SK-N-SH treated with all-trans-retinoic acid at 6 μM for 48 hours (cell line): ENCODE data around the gene CIITA.

Experiments used
- ARNTL ChIP-seq: fragments of 450-650 bp; formaldehyde crosslinking; IDR thresholded peaks from 2 replicates; pipeline ENCODE4 v1.5.0; 2020; ENCODE audit warnings: low read depth, mild to moderate bottlenecking, moderate library complexity, borderline replicate concordance
- BACH2 ChIP-seq: fragments of 250-450 bp; sonication (Bioruptor Pico); IDR thresholded peaks from 2 replicates; pipeline ENCODE4 v1.9.0; 2021; ENCODE audit warnings: mild to moderate bottlenecking, borderline replicate concordance
- ESRRG ChIP-seq: fragments of 250-450 bp; sonication (Bioruptor Pico); IDR thresholded peaks from 2 replicates; pipeline ENCODE4 v1.6.1; 2021; ENCODE audit warnings: mild to moderate bottlenecking
- ISL1 ChIP-seq: fragments of 250-450 bp; sonication (Bioruptor Pico); IDR thresholded peaks from 2 replicates; pipeline ENCODE4 v2.1.2; 2022; ENCODE audit warnings: mild to moderate bottlenecking, moderate library complexity
- ZFP3 ChIP-seq: fragments of 250-450 bp; sonication (Bioruptor Pico); IDR thresholded peaks from 2 replicates; pipeline ENCODE4 v1.5.0; 2020; ENCODE audit warnings: mild to moderate bottlenecking, moderate library complexity
- ZNF565 ChIP-seq: fragments of 450-650 bp; formaldehyde crosslinking; conservative IDR thresholded peaks from 2 replicates; pipeline ENCODE4 v1.5.0; 2020; ENCODE audit warnings: low read depth, mild to moderate bottlenecking, moderate library complexity
- ZNF70 ChIP-seq: fragments of 450-650 bp; formaldehyde crosslinking; IDR thresholded peaks from 2 replicates; pipeline ENCODE4 v1.5.0; 2020; ENCODE audit warnings: mild to moderate bottlenecking, moderate library complexity

DNA sequence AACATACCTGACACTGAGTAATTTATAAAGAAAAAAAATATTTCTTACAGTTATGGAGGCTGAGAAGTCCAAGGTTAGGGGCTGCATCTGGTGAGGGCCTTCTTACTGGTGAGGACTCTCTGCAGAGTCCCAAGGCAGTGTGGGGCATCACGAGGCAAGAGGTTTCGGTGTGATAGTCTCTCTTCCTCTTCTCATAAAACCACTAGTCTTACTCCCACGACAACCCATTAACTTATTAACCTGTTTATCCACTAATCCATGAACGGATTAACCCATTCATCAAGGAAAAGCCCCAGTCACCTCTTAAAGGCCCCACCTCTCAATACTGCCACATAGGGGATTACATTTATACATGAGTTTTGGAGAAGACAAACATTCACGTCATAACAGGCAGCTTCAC lies 20.1 kb downstream of the CIITA start:
- TF ChIP-seq ISL1 (CRISPR knock-in tag), result no peak
- no peak for TF ChIP-seq ARNTL (CRISPR knock-in tag)
- TF ChIP-seq ZNF565 (CRISPR knock-in tag), result no peak
- TF ChIP-seq ZNF70 (CRISPR knock-in tag), result no peak
- no peak for TF ChIP-seq ZFP3 (CRISPR knock-in tag)
- no peak for TF ChIP-seq ESRRG (CRISPR knock-in tag)
- TF ChIP-seq BACH2 (CRISPR knock-in tag), result no peak
